ENCODE data around the gene ARSG. TPM values are rescaled to one million over a fixed set of nuclear protein-coding genes. Genes with fewer than 3 reads are reported as not detected.
A peak's percentile ranks its signal among the peaks of the same experiment; 100 is the strongest.

The ARSG gene
- total and polyA plus RNA-seq, 2 donors (not counting 3 experiments of a cell fraction or from before 2014, with no cell fraction given): 3.9 to 7.0 TPM

- Histone ChIP-seq H2AFZ (ENCODE audit: low read depth, low read length) (peak overlapping the region; percentile 51), H3K4me3 (replicated peaks in 1 of 3; ENCODE audit: insufficient read depth in 1 of 3, low read depth in 1 of 3, low read length in 3 of 3) (peak overlapping the region; percentile 20 to 54 (median 48)), H3K9me3 (replicated peaks; ENCODE audit: control insufficient read depth, insufficient read depth, low read length) (no peaks in the 10 kb centered on the region), H3K9ac (replicated peaks; ENCODE audit: extremely low read depth, insufficient read depth, low read length) (peak overlapping the region; percentile 46), H3K27me3 (ENCODE audit: control insufficient read depth in 2 of 2, insufficient read depth in 2 of 2, low read length in 2 of 2) (no peaks in the 10 kb centered on the region), H3K4me1 (ENCODE audit: control insufficient read depth, extremely low read depth, insufficient read depth, low read length) (peaks cover 18% of the 10 kb centered on the region), H3K79me2 (ENCODE audit: control insufficient read depth, insufficient read depth, low read length) (no peaks in the 10 kb centered on the region), H3K36me3 (ENCODE audit: control insufficient read depth in 2 of 2, extremely low read depth in 1 of 2, insufficient read depth in 2 of 2, low read length in 2 of 2) (no peaks in the 10 kb centered on the region), H3K4me2 (ENCODE audit: insufficient read depth, low read length) (peak overlapping the region; percentile 57), H3K9me1 (replicated peaks; ENCODE audit: control insufficient read depth, extremely low read depth, insufficient read depth, low read length) (no peaks in the 10 kb centered on the region), H3K27ac (ENCODE audit: insufficient read depth, low read depth, low read length) (no peak overlapping the region), H4K20me1 (replicated peaks; ENCODE audit: control insufficient read depth, extremely low read depth, insufficient read depth, low read length) (no peaks in the 10 kb centered on the region)
- FAIRE-seq (peak; percentile 99), DNase-seq (ENCODE audit: low read depth, low spot score) (peak; percentile 99)
- dilution Hi-C loops (cut with MboI; ENCODE audit: extremely low pct_ligation_motif_present, low sequenced_read_pairs) (no loop called here), intact Hi-C loops (cut with micrococcal nuclease) (loop anchor here (1.0 to 5.0 kb wide), 3 partner anchors 74 to 355 kb away; partner anchors contain the start of gene AMZ2)
- TF ChIP-seq MAX (IDR thresholded peaks at IDR 0.05; ENCODE audit: insufficient read depth, insufficient read length): peak; percentile 98
- TF ChIP-seq FOS (IDR thresholded peaks at IDR 0.05; ENCODE audit: borderline replicate concordance, insufficient read depth, low read length): no peak
- peak; percentile 31 for TF ChIP-seq POLR2A (IDR thresholded peaks at IDR 0.05; ENCODE audit: low read depth, low read length)
- POLR2A ChIA-PET: interaction anchor here (0.6 to 1.4 kb wide), 3 partner anchors 36 to 422 kb away, joined by 3 to 12 read pairs (median 4); partner anchors contain the start of genes AMZ2 and KPNA2
- CTCF ChIA-PET: interaction anchor here (0.6 to 8.0 kb wide), 13 partner anchors 10 to 913 kb away, joined by 3 to 35 read pairs (median 7); partner anchors contain the start of gene AMZ2
- BruUV-seq (replicated peaks): no TSS peak
These were observed 166.4 kb downstream of the ARSG start for GRCh38 chr17:68457539-68458259.

- CTCF ChIA-PET: interaction anchor here (0.6 to 8.0 kb wide), 13 partner anchors 10 to 913 kb away, joined by 3 to 35 read pairs (median 7); partner anchors contain the start of gene AMZ2
- Histone ChIP-seq H3K27me3 (ENCODE audit: control insufficient read depth in 2 of 2, insufficient read depth in 2 of 2, low read length in 2 of 2) (no peaks in the 10 kb centered on the region), H3K9me3 (replicated peaks; ENCODE audit: control insufficient read depth, insufficient read depth, low read length) (no peaks in the 10 kb centered on the region), H3K4me1 (ENCODE audit: control insufficient read depth, extremely low read depth, insufficient read depth, low read length) (peaks cover 20% of the 10 kb centered on the region), H3K36me3 (ENCODE audit: control insufficient read depth in 2 of 2, extremely low read depth in 1 of 2, insufficient read depth in 2 of 2, low read length in 2 of 2) (no peaks in the 10 kb centered on the region), H4K20me1 (replicated peaks; ENCODE audit: control insufficient read depth, extremely low read depth, insufficient read depth, low read length) (no peaks in the 10 kb centered on the region), H3K4me3 (replicated peaks in 1 of 3; ENCODE audit: insufficient read depth in 1 of 3, low read depth in 1 of 3, low read length in 3 of 3) (peak overlapping the region in 2 of 3 experiments; percentile 48 to 54), H3K9ac (replicated peaks; ENCODE audit: extremely low read depth, insufficient read depth, low read length) (no peak overlapping the region), H3K9me1 (replicated peaks; ENCODE audit: control insufficient read depth, extremely low read depth, insufficient read depth, low read length) (no peaks in the 10 kb centered on the region), H3K79me2 (ENCODE audit: control insufficient read depth, insufficient read depth, low read length) (no peaks in the 10 kb centered on the region), H3K27ac (ENCODE audit: insufficient read depth, low read depth, low read length) (no peak overlapping the region), H3K4me2 (ENCODE audit: insufficient read depth, low read length) (peak overlapping the region; percentile 57), H2AFZ (ENCODE audit: low read depth, low read length) (peak overlapping the region; percentile 51)
- intact Hi-C loops (cut with micrococcal nuclease) (loop anchor here (5.0 kb wide), 2 partner anchors 211 to 356 kb away; partner anchors contain the start of gene AMZ2), dilution Hi-C loops (cut with MboI; ENCODE audit: extremely low pct_ligation_motif_present, low sequenced_read_pairs) (no loop called here)
- FAIRE-seq (peak; percentile 37), DNase-seq (ENCODE audit: low read depth, low spot score) (no peak)
- TF ChIP-seq CTCF (IDR thresholded peaks at IDR 0.05; ENCODE audit: extremely low read depth in 1 of 2, insufficient read depth in 1 of 2, low read depth in 1 of 2, low read length in 2 of 2): no peak
- TF ChIP-seq MYC (IDR thresholded peaks at IDR 0.05; ENCODE audit: low read depth, low read length): no peak
- TF ChIP-seq EZH2 (IDR thresholded peaks at IDR 0.05; ENCODE audit: borderline replicate concordance, low read depth, low read length, severe bottlenecking): no peak
- no peak for TF ChIP-seq JUN (IDR thresholded peaks at IDR 0.05; ENCODE audit: borderline replicate concordance, insufficient read depth, insufficient read length, low read depth)
- no peak for TF ChIP-seq POLR2A (IDR thresholded peaks at IDR 0.05; ENCODE audit: low read depth, low read length)
- TF ChIP-seq GATA2 (IDR thresholded peaks at IDR 0.05; ENCODE audit: insufficient read depth, insufficient read length, low read depth, low read length): no peak
- POLR2A ChIA-PET: interaction anchor here (1.4 kb wide), 1 partner anchor 211 kb away, joined by 12 read pairs; the partner anchor contains the start of gene AMZ2
- BruUV-seq (replicated peaks): no TSS peak
These were observed 167.2 kb downstream of the ARSG start for GRCh38 chr17:68458260-68459036.
